Activated B cell treated with CpG ODN at 0.5 μM for 24 hours (primary cell): ENCODE results near the gene NAPB. TPM values are rescaled to one million over a fixed set of nuclear protein-coding genes. Genes with fewer than 3 reads are reported as not detected.

Source experiments
- ATAC-seq: fragments of 200-7000 bp; cut with Tn5 transposase; one replicate; pipeline ENCODE4 v1.10.0; 2021; ENCODE audit warnings: low read depth, mild to moderate bottlenecking, moderate library complexity
- CTCF ChIA-PET: fragments of 350-600 bp; sonication (Branson Sonifier 250); formaldehyde crosslinking; loops from one replicate; lab custom pipeline; 2021; ENCODE audit warnings: antibody characterized with exemption; lab: Charles Lee
- POLR2A ChIA-PET: fragments of 350-600 bp; sonication (Branson Sonifier 250); formaldehyde crosslinking; loops from one replicate; lab custom pipeline; 2021; ENCODE audit warnings: antibody characterized with exemption; lab: Charles Lee
- DNase-seq: peaks from one replicate; pipeline ENCODE4 v3.0.0; 2022
- H3K27ac Mint-ChIP-seq: one replicate; pipeline ENCODE4 v1.8.0; 2020; ENCODE audit warnings: mixed read lengths
- H3K27me3 Mint-ChIP-seq: one replicate; pipeline ENCODE4 v1.8.0; 2021; ENCODE audit warnings: mixed read lengths
- H3K36me3 Mint-ChIP-seq: one replicate; pipeline ENCODE4 v1.8.0; 2021; ENCODE audit warnings: low read depth, mixed read lengths
- H3K4me1 Mint-ChIP-seq: one replicate; pipeline ENCODE4 v1.8.0; 2021; ENCODE audit warnings: mixed read lengths
- H3K4me3 Mint-ChIP-seq: one replicate; pipeline ENCODE4 v1.8.0; 2020; ENCODE audit warnings: mild to moderate bottlenecking, mixed read lengths
- H3K9me3 Mint-ChIP-seq: one replicate; pipeline ENCODE4 v1.8.0; 2020; ENCODE audit warnings: mixed read lengths
- CTCF ChIP-seq: fragments of 200-600 bp; IDR thresholded peaks from one replicate; pipeline ENCODE4 v1.8.0; 2022; ENCODE audit warnings: antibody characterized with exemption, mild to moderate bottlenecking
- intact Hi-C: fragments of 100-400 bp; cut with micrococcal nuclease; formaldehyde crosslinking; loops from one replicate; pipeline ENCODE4 v1.15.1; 2024
- total RNA-seq: library from RNA; stranded (reverse); gene quantifications from 2 replicates; pipeline ENCODE4 v1.2.3, GENCODE V29; 2022

The NAPB gene
- total RNA-seq, 1 donor from 2014 or later: 7.8 TPM

GRCh38 chr20:23343590-23343989, 77.7 kb downstream of the NAPB start:
- ATAC-seq (no peak), DNase-seq (no peak)
- Mint-ChIP-seq H3K27ac (no peak overlapping the region), H3K4me1 (peaks cover under 1% of the 10 kb centered on the region), H3K36me3 (no peaks in the 10 kb centered on the region), H3K4me3 (no peak overlapping the region), H3K9me3 (no peaks in the 10 kb centered on the region), H3K27me3 (peaks cover 1% of the 10 kb centered on the region)
- intact Hi-C loops: no loop called here
- CTCF ChIA-PET: no interaction called here
- no peak for TF ChIP-seq CTCF
- POLR2A ChIA-PET: no interaction called here

- H3K27ac Mint-ChIP-seq: no peak overlapping the region
- no peaks in the 10 kb centered on the region for H3K36me3 Mint-ChIP-seq
- no peak overlapping the region for H3K4me3 Mint-ChIP-seq
- no peaks in the 10 kb centered on the region for H3K4me1 Mint-ChIP-seq
- TF ChIP-seq CTCF: no peak
- DNase-seq (no peak), ATAC-seq (no peak)
- ChIA-PET CTCF (interaction anchor here (1.3 to 3.8 kb wide), 3 partner anchors 9 to 650 kb away, joined by 3 to 39 read pairs (median 10); partner anchors contain the start of gene NXT1), POLR2A (interaction anchor here (0.7 to 2.2 kb wide), 3 partner anchors 9 to 656 kb away, joined by 4 to 13 read pairs (median 5); partner anchors contain the start of gene NXT1)
- H3K27me3 Mint-ChIP-seq: peaks cover 1% of the 10 kb centered on the region
- H3K9me3 Mint-ChIP-seq: no peaks in the 10 kb centered on the region
- intact Hi-C loops: no loop called here
Observed at GRCh38 chr20:23341073-23341472, 80.2 kb downstream of the NAPB start.

DNA sequence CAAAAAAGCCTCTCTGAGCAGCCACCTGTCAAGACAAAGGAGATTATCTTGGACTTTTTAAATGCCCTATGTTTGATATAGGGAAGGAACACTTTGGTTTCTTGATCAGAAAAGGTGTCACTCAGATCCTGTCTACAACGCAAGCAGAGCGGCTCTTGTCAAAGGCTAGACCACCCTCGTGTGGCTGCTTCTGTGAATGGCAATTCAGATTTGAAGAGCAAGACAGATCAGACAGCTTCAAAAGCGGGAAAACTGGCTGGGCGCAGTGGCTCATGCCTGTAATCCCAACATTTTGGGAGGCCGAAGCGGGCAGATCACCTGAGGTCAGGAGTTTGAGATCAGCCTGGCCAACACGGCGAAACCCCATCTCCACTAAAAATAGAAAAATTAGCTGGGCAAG, 80.8 kb downstream of the NAPB start:
- ATAC-seq (no peak), DNase-seq (no peak)
- Mint-ChIP-seq H3K36me3 (no peaks in the 10 kb centered on the region), H3K27ac (no peak overlapping the region), H3K4me3 (no peak overlapping the region), H3K9me3 (no peaks in the 10 kb centered on the region), H3K27me3 (peaks cover 1% of the 10 kb centered on the region), H3K4me1 (no peaks in the 10 kb centered on the region)
- intact Hi-C loops: no loop called here
- no peak for TF ChIP-seq CTCF
- ChIA-PET CTCF (interaction anchor here (1.3 to 3.8 kb wide), 3 partner anchors 9 to 650 kb away, joined by 3 to 39 read pairs (median 10); partner anchors contain the start of gene NXT1), POLR2A (interaction anchor here (1.0 to 2.2 kb wide), 2 partner anchors 8 to 10 kb away, joined by 4 to 13 read pairs; partner anchors contain the start of gene NXT1)

DNA sequence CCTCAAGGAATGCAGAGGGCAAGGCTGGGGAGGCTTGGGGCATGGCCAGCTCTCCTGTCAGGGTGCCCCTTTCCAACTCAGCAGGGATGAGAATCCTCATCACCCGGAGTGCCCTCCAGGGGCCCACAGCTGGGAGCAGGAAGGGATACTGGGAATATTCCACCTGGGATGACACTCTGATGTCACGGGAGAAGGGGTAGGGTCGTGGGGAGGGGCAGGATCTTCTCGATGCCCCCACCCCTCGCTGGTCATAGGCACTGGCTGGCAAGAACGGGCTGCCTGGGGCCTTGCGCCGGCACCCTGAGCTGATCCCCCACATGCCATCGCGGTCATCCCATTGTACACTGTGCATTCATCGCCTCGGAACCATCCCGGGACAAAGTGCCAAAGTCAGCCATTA, 81.3 kb downstream of the NAPB start:
- Mint-ChIP-seq H3K4me1 (no peaks in the 10 kb centered on the region), H3K4me3 (no peak overlapping the region), H3K27me3 (peaks cover 1% of the 10 kb centered on the region), H3K9me3 (no peaks in the 10 kb centered on the region), H3K27ac (no peak overlapping the region), H3K36me3 (no peaks in the 10 kb centered on the region)
- no peak for TF ChIP-seq CTCF
- POLR2A ChIA-PET: interaction anchor here (2.2 kb wide), 1 partner anchor 10 kb away, joined by 13 read pairs; the partner anchor contains the start of gene NXT1
- DNase-seq (no peak), ATAC-seq (no peak)
- CTCF ChIA-PET: interaction anchor here (1.3 to 3.8 kb wide), 3 partner anchors 10 to 649 kb away, joined by 3 to 39 read pairs (median 10); partner anchors contain the start of gene NXT1
- intact Hi-C loops: no loop called here

GRCh38 chr20:23337312-23337711, 84.0 kb downstream of the NAPB start:
- Mint-ChIP-seq H3K4me3 (no peak overlapping the region), H3K27ac (no peak overlapping the region), H3K9me3 (no peaks in the 10 kb centered on the region), H3K36me3 (no peaks in the 10 kb centered on the region), H3K27me3 (peaks cover 1% of the 10 kb centered on the region), H3K4me1 (peaks cover 10% of the 10 kb centered on the region)
- DNase-seq (no peak), ATAC-seq (no peak)
- ChIA-PET CTCF (no interaction called here), POLR2A (no interaction called here)
- TF ChIP-seq CTCF: no peak
- intact Hi-C loops: no loop called here
